ENCODE results near the gene ARHGAP26.

ARHGAP26 gene

GRCh38 chr5:142981475-142981874 lies 211.3 kb downstream of the ARHGAP26 start:
- H3K4me1 ChIP-seq (ENCODE audit: insufficient read depth, low read length, severe bottlenecking), result no peaks in the 10 kb centered on the region
- no peaks in the 10 kb centered on the region for H3K27me3 ChIP-seq (ENCODE audit: insufficient read depth, low read length)
- no peak overlapping the region for H3K27ac ChIP-seq (ENCODE audit: low read depth, low read length, poor library complexity, severe bottlenecking)
- no peak overlapping the region for H3K9ac ChIP-seq (ENCODE audit: low read length)
- no peak overlapping the region for H2AFZ ChIP-seq (ENCODE audit: low read length)
- no peak overlapping the region for H3K4me3 ChIP-seq (ENCODE audit: low read depth, low read length, poor library complexity, severe bottlenecking)
- no peaks in the 10 kb centered on the region for H3K9me3 ChIP-seq (ENCODE audit: low read length)
- TF ChIP-seq, protein P1, sequence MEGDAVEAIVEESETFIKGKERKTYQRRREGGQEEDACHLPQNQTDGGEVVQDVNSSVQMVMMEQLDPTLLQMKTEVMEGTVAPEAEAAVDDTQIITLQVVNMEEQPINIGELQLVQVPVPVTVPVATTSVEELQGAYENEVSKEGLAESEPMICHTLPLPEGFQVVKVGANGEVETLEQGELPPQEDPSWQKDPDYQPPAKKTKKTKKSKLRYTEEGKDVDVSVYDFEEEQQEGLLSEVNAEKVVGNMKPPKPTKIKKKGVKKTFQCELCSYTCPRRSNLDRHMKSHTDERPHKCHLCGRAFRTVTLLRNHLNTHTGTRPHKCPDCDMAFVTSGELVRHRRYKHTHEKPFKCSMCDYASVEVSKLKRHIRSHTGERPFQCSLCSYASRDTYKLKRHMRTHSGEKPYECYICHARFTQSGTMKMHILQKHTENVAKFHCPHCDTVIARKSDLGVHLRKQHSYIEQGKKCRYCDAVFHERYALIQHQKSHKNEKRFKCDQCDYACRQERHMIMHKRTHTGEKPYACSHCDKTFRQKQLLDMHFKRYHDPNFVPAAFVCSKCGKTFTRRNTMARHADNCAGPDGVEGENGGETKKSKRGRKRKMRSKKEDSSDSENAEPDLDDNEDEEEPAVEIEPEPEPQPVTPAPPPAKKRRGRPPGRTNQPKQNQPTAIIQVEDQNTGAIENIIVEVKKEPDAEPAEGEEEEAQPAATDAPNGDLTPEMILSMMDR (IDR thresholded peaks at IDR 0.05; ENCODE audit: low read length), result no peak
- no peak for TF ChIP-seq EZH2 (IDR thresholded peaks at IDR 0.05; ENCODE audit: borderline replicate concordance, low read length)
- H4K20me1 ChIP-seq (ENCODE audit: insufficient read depth, low read length), result no peaks in the 10 kb centered on the region
- H3F3A ChIP-seq (ENCODE audit: insufficient read depth, low read length), result no peaks in the 10 kb centered on the region
- H3K4me2 ChIP-seq (ENCODE audit: low read length), result no peak overlapping the region
- H3K9me2 ChIP-seq (ENCODE audit: low read depth, low read length), result no peaks in the 10 kb centered on the region
- H3K79me2 ChIP-seq (ENCODE audit: insufficient read depth, low read length), result no peaks in the 10 kb centered on the region
- H3K36me3 ChIP-seq (ENCODE audit: insufficient read depth, low read length), result no peaks in the 10 kb centered on the region

DNA sequence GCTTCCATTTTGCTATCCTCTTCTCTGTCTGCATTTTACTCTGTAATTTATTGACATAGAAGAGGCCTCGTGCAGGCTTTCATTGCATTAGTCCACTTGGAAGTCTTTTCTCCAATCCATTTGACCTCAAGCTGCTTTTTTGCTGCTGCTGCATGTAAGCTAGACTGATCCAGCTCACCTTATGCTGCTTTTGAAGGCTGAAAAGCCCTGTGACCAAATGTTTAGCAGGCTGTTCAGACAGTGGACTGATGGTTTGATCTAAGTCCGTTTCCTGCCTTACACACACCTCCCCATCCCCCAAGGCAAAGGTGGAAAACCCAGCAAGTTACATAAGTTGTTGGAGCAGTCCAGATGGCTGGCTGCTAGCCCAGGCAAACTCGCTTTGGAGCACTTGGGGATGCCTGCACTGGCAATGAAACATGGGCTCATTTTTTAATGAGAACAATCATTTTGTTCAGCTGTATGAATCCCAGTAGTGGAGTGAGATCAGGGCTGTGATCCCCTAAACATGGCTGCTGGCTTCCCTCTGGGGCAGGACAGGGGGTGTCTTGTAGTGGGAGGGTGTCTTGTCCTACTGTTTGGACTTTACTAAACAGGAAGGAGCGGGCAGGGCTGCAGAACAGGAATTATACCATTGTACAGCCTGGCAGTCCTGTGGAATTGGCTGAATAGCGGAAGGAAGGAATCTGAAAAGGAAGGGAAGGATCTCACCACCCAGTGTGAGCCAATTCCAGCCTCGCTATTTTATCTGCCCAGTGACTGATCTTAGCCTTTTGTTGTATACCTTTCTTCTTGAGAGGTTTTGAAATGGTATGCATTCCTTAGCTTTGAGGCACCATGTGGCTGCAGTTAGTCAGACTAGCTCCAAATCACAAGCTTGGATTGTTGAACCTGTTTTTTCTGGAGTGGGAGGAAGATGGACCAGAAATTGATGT lies 212.0 kb downstream of the ARHGAP26 start:
- no peak overlapping the region for H2AFZ ChIP-seq (ENCODE audit: low read length)
- no peaks in the 10 kb centered on the region for H3K79me2 ChIP-seq (ENCODE audit: insufficient read depth, low read length)
- no peak for TF ChIP-seq EZH2 (IDR thresholded peaks at IDR 0.05; ENCODE audit: borderline replicate concordance, low read length)
- no peaks in the 10 kb centered on the region for H3K27me3 ChIP-seq (ENCODE audit: insufficient read depth, low read length)
- no peaks in the 10 kb centered on the region for H3K36me3 ChIP-seq (ENCODE audit: insufficient read depth, low read length)
- no peaks in the 10 kb centered on the region for H3K9me2 ChIP-seq (ENCODE audit: low read depth, low read length)
- H4K20me1 ChIP-seq (ENCODE audit: insufficient read depth, low read length), result no peaks in the 10 kb centered on the region
- no peaks in the 10 kb centered on the region for H3K9me3 ChIP-seq (ENCODE audit: low read length)
- H3K9ac ChIP-seq (ENCODE audit: low read length), result no peak overlapping the region
- H3K4me2 ChIP-seq (ENCODE audit: low read length), result no peak overlapping the region
- no peak overlapping the region for H3K4me3 ChIP-seq (ENCODE audit: low read depth, low read length, poor library complexity, severe bottlenecking)
- no peak overlapping the region for H3K27ac ChIP-seq (ENCODE audit: low read depth, low read length, poor library complexity, severe bottlenecking)
- no peaks in the 10 kb centered on the region for H3F3A ChIP-seq (ENCODE audit: insufficient read depth, low read length)
- H3K4me1 ChIP-seq (ENCODE audit: insufficient read depth, low read length, severe bottlenecking), result no peaks in the 10 kb centered on the region

- no peaks in the 10 kb centered on the region for H3K79me2 ChIP-seq (ENCODE audit: insufficient read depth, low read length)
- H3K4me3 ChIP-seq (ENCODE audit: low read depth, low read length, poor library complexity, severe bottlenecking), result no peak overlapping the region
- H3K9ac ChIP-seq (ENCODE audit: low read length), result no peak overlapping the region
- H2AFZ ChIP-seq (ENCODE audit: low read length), result no peak overlapping the region
- H4K20me1 ChIP-seq (ENCODE audit: insufficient read depth, low read length), result no peaks in the 10 kb centered on the region
- H3K4me1 ChIP-seq (ENCODE audit: insufficient read depth, low read length, severe bottlenecking), result no peaks in the 10 kb centered on the region
- no peaks in the 10 kb centered on the region for H3K9me2 ChIP-seq (ENCODE audit: low read depth, low read length)
- no peaks in the 10 kb centered on the region for H3K27me3 ChIP-seq (ENCODE audit: insufficient read depth, low read length)
- TF ChIP-seq, protein P1 (IDR thresholded peaks at IDR 0.05; ENCODE audit: low read length), result peak; percentile 63
- TF ChIP-seq EZH2 (IDR thresholded peaks at IDR 0.05; ENCODE audit: borderline replicate concordance, low read length), result no peak
- no peaks in the 10 kb centered on the region for H3K36me3 ChIP-seq (ENCODE audit: insufficient read depth, low read length)
- H3K27ac ChIP-seq (ENCODE audit: low read depth, low read length, poor library complexity, severe bottlenecking), result no peak overlapping the region
- no peak overlapping the region for H3K4me2 ChIP-seq (ENCODE audit: low read length)
- H3K9me3 ChIP-seq (ENCODE audit: low read length), result no peaks in the 10 kb centered on the region
- no peaks in the 10 kb centered on the region for H3F3A ChIP-seq (ENCODE audit: insufficient read depth, low read length)
Measured at GRCh38 chr5:142982821-142983200, 212.6 kb downstream of the ARHGAP26 start.
